Measurements from ENCODE around the gene PIGW.

- TF ChIP-seq CTCF (IDR thresholded peaks at IDR 0.05; ENCODE audit: insufficient read depth, low read length) (no peak), POLR2AphosphoS5 (IDR thresholded peaks at IDR 0.05; ENCODE audit: low read depth) (no peak), GABPA (IDR thresholded peaks at IDR 0.05; ENCODE audit: low read depth) (no peak), SPI1 (IDR thresholded peaks at IDR 0.05; ENCODE audit: borderline replicate concordance, low read depth) (no peak), REST (IDR thresholded peaks at IDR 0.05; ENCODE audit: insufficient replicate concordance, low read depth) (no peak)
These were observed 49.0 kb upstream of the PIGW start for GRCh38 chr17:36485805-36486203.
